SK-N-SH (cell line): ENCODE results near the gene LEF1.

ENCODE experiments used
- CTCF ChIP-seq: fragments of 200-600 bp; sonication (generic); IDR thresholded peaks from 2 replicates; pipeline ENCODE4 v1.6.1; 2017; ENCODE audit warnings: antibody characterized with exemption, mild to moderate bottlenecking, moderate library complexity
- EP300 ChIP-seq, 2 experiments: IDR thresholded peaks; 2 replicates each; pipeline versions ENCODE4 v1.4.0 to v1.6.1; 2012; ENCODE audit warnings: borderline replicate concordance in 1 of 2, low read depth in 1 of 2, low read length in 1 of 2
- FOXJ3 ChIP-seq: sonication (generic); formaldehyde crosslinking; IDR thresholded peaks from 2 replicates; pipeline ENCODE4 v1.5.1; 2020; ENCODE audit warnings: mild to moderate bottlenecking, missing genetic modification reagents
- FOXM1 ChIP-seq: IDR thresholded peaks from 2 replicates; pipeline ENCODE4 v1.4.0; 2012; ENCODE audit warnings: low read depth, mild to moderate bottlenecking
- JUND ChIP-seq: IDR thresholded peaks from 2 replicates; pipeline ENCODE4 v1.4.0; 2012
- MXI1 ChIP-seq: IDR thresholded peaks from 2 replicates; pipeline ENCODE4 v1.6.1; 2012; ENCODE audit warnings: mild to moderate bottlenecking, low read depth, low read length, improper control_type of control experiment
- REST ChIP-seq: IDR thresholded peaks from 2 replicates; pipeline ENCODE4 v1.6.1; 2012; ENCODE audit warnings: mild to moderate bottlenecking, low read depth, low read length, moderate library complexity
- TAF1 ChIP-seq: IDR thresholded peaks from 2 replicates; pipeline ENCODE4 v1.6.1; 2012; ENCODE audit warnings: low read depth, mild to moderate bottlenecking, low read length, moderate library complexity, borderline replicate concordance

- TF ChIP-seq CTCF (no peak), JUND (peak; percentile 64), EP300 (IDR thresholded peaks at IDR 0.05; ENCODE audit: borderline replicate concordance in 1 of 2, low read depth in 1 of 2, low read length in 1 of 2) (no peak), FOXM1 (no peak), TAF1 (no peak), FOXJ3 (CRISPR knock-in tag) (no peak), MXI1 (no peak), REST (no peak)
Measured at GRCh38 chr4:108010167-108010566, 158.6 kb downstream of the LEF1 start.
